SK-N-SH treated with all-trans-retinoic acid at 6 μM for 48 hours (cell line): ENCODE data around the gene ROM1.

Source experiments
- CREB5 ChIP-seq: fragments of 250-450 bp; sonication (Bioruptor Pico); IDR thresholded peaks from 2 replicates; pipeline ENCODE4 v1.5.1; 2020; ENCODE audit warnings: low read depth, mild to moderate bottlenecking, moderate library complexity
- ISL1 ChIP-seq: fragments of 250-450 bp; sonication (Bioruptor Pico); IDR thresholded peaks from 2 replicates; pipeline ENCODE4 v2.1.2; 2022; ENCODE audit warnings: mild to moderate bottlenecking, moderate library complexity
- OSR1 ChIP-seq: fragments of 250-450 bp; sonication (Bioruptor Pico); IDR thresholded peaks from 2 replicates; pipeline ENCODE4 v1.8.0; 2022; ENCODE audit warnings: moderate library complexity, mild to moderate bottlenecking, inconsistent platforms
- RARB ChIP-seq: fragments of 250-450 bp; sonication (Bioruptor Pico); IDR thresholded peaks from 2 replicates; pipeline ENCODE4 v1.8.0; 2021; ENCODE audit warnings: mild to moderate bottlenecking, moderate library complexity
- TCF4 ChIP-seq: fragments of 250-450 bp; sonication (Bioruptor Pico); IDR thresholded peaks from 2 replicates; pipeline ENCODE4 v1.8.0; 2021; ENCODE audit warnings: mild to moderate bottlenecking, moderate library complexity, borderline replicate concordance
- ZFP3 ChIP-seq: fragments of 250-450 bp; sonication (Bioruptor Pico); IDR thresholded peaks from 2 replicates; pipeline ENCODE4 v1.5.0; 2020; ENCODE audit warnings: mild to moderate bottlenecking, moderate library complexity
- ZFP30 ChIP-seq: fragments of 450-650 bp; formaldehyde crosslinking; IDR thresholded peaks from 2 replicates; pipeline ENCODE4 v1.5.0; 2022; ENCODE audit warnings: mild to moderate bottlenecking, moderate library complexity
- ZNF565 ChIP-seq: fragments of 450-650 bp; formaldehyde crosslinking; conservative IDR thresholded peaks from 2 replicates; pipeline ENCODE4 v1.5.0; 2020; ENCODE audit warnings: low read depth, mild to moderate bottlenecking, moderate library complexity
- ZNF70 ChIP-seq: fragments of 450-650 bp; formaldehyde crosslinking; IDR thresholded peaks from 2 replicates; pipeline ENCODE4 v1.5.0; 2020; ENCODE audit warnings: mild to moderate bottlenecking, moderate library complexity

GRCh38 chr11:62664405-62665074 is 51.5 kb downstream of the ROM1 start:
- TF ChIP-seq ZNF70 (CRISPR knock-in tag), result no peak
- TF ChIP-seq ZFP3 (CRISPR knock-in tag), result no peak
- TF ChIP-seq CREB5 (CRISPR knock-in tag), result no peak
- TF ChIP-seq ISL1 (CRISPR knock-in tag), result no peak
- no peak for TF ChIP-seq ZNF565 (CRISPR knock-in tag)
- TF ChIP-seq OSR1 (CRISPR knock-in tag), result no peak
- TF ChIP-seq RARB (CRISPR knock-in tag), result no peak
- no peak for TF ChIP-seq TCF4 (CRISPR knock-in tag)
- TF ChIP-seq ZFP30, result no peak
